Mucosa of rectum (tissue), 2 donors: ENCODE data around the gene STIM2.
"Not testable (repeated sequence)": the region's sequence is repeated elsewhere in the genome, so short reads cannot be mapped to it uniquely, and the experiment has no call there.

Source experiments
- H3K27ac ChIP-seq, 2 donors: one replicate each; pipeline ENCODE4 v1.7.0; 2013; ENCODE audit warnings: inconsistent platforms in 2 of 2, low read depth in 2 of 2, low read length in 2 of 2
- H3K27me3 ChIP-seq, 2 donors: one replicate each; pipeline ENCODE4 v1.7.0; 2013; ENCODE audit warnings: low read length in 2 of 2; ENCODE audit not compliant: control insufficient read depth in 2 of 2, insufficient read depth in 2 of 2
- H3K36me3 ChIP-seq, 2 donors: one replicate each; pipeline ENCODE4 v1.7.0; 2013; ENCODE audit warnings: low read length in 2 of 2; ENCODE audit not compliant: control insufficient read depth in 2 of 2, insufficient read depth in 2 of 2
- H3K4me1 ChIP-seq, 2 donors: one replicate each; pipeline ENCODE4 v1.7.0; 2013; ENCODE audit warnings: low read length in 2 of 2, mild to moderate bottlenecking in 1 of 2; ENCODE audit not compliant: control insufficient read depth in 2 of 2, insufficient read depth in 2 of 2
- H3K4me3 ChIP-seq, 2 donors: one replicate each; pipeline ENCODE4 v1.7.0; 2013; ENCODE audit warnings: low read length in 2 of 2
- H3K9ac ChIP-seq, 2 donors: one replicate each; pipeline ENCODE4 v1.7.0; 2013; ENCODE audit warnings: low read length in 2 of 2, low read depth in 1 of 2, mild to moderate bottlenecking in 1 of 2
- H3K9me3 ChIP-seq, 2 donors: one replicate each; pipeline ENCODE4 v1.7.0; 2013; ENCODE audit warnings: low read length in 2 of 2; ENCODE audit not compliant: control insufficient read depth in 2 of 2
- donor health status: healthy.
- donor health status: Normal muscosa, but diverticular disease.

Gene STIM2

GRCh38 chr4:26860157-26860921, at the start of gene STIM2:
Gene STIM2 (plus strand): TSS chr4:26860841.
- H3K4me1 ChIP-seq = peaks cover 28 to 29% of the 10 kb centered on the region in 2 donors
- peak within 1 kb of the TSS; percentile 74 to 83 for H3K9ac ChIP-seq
- no peaks in the 10 kb centered on the region for H3K27me3 ChIP-seq

DNA sequence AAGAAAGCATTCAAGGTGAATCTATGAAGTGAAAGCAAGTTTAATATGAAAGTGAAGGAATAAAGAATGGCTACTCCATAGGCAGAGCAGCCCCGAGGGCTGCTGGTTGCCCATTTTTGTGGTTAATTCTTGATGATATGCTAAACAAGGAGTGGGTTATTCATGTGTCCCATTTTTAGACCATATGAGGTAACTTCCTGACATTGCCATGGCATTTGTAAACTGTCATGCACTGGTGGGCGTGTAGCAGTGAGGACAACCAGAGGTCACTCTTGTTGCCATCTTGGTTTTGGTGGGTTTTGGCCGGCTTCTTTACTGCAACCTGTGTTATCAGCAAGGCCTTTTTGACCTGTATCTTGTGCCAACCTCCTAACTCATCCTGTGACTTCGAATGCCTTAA, 49.1 kb upstream of the STIM2 start:
- not testable (repeated sequence) for H3K27ac ChIP-seq, H3K4me3 ChIP-seq, H3K4me1 ChIP-seq, H3K9ac ChIP-seq, H3K27me3 ChIP-seq, H3K36me3 ChIP-seq, H3K9me3 ChIP-seq

More at GRCh38 chr4:26860157-26860921, at the start of gene STIM2:
- Histone ChIP-seq H3K36me3 (no peaks in the 10 kb centered on the region), H3K9me3 (no peaks in the 10 kb centered on the region), H3K4me3 (peak within 1 kb of the TSS; percentile 86 to 95), H3K27ac (peak within 1 kb of the TSS; percentile 91 to 92)

DNA sequence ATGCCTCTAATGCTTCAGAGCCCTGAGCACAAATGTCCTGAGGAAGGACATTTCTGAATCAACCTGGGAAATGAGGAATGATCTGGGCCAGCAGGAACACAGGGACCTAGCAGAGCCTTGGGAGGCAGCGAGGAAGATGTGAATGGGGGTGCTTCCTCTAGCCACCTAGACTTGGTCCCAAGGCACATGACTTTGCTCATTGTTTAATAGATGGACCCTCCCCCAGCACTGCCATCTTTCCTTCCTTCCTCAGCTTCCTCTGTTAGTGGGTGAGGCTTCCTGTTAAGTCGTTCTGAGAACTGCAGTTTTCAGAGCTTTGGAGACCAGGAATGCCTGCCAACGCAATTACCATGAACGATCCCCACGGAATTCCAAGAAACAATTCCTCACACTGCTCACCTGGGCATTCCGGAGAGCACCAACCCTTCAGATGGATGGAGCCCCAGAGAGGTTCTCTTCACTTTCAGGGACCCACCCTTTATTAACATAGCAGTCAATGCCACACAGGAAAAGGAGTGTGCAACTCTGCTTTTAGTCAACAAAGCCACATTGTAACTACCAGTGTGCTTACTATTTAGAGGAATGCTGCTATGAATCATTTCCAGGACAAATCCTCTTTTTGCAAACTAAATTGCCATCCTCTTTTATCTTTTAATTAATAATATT, 48.5 kb upstream of the STIM2 start:
- H3K4me3 ChIP-seq = no peak overlapping the region
- no peaks in the 10 kb centered on the region for H3K36me3 ChIP-seq
- no peaks in the 10 kb centered on the region for H3K4me1 ChIP-seq
- no peak overlapping the region for H3K27ac ChIP-seq
- no peak overlapping the region for H3K9ac ChIP-seq
- H3K9me3 ChIP-seq = no peaks in the 10 kb centered on the region
- peaks cover 0 to 2% of the 10 kb centered on the region in 2 donors for H3K27me3 ChIP-seq

DNA sequence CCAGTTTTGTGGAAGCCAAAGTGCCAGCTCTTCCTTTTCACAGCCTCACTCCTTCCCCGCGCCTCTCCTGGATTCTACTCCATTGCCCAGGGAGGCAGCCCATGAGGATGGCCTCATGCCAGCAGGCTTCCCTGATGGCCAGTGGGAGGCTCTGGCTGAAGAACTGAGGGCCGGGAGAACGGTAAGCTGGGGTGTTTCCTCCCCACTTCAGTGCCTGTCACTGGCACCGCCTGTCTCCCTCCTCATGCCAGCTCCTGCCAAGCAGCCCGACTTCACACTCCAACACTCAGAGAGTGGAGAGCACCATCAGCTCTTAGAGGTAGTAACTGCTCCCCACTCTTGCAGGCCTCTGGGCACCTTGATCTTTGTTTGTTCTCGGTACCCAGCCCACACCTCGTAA, 46.9 kb upstream of the STIM2 start:
- Histone ChIP-seq H3K4me3 (no peak overlapping the region), H3K27me3 (peaks cover 0 to 2% of the 10 kb centered on the region in 2 donors), H3K9me3 (no peaks in the 10 kb centered on the region), H3K4me1 (no peaks in the 10 kb centered on the region), H3K36me3 (no peaks in the 10 kb centered on the region), H3K9ac (no peak overlapping the region), H3K27ac (no peak overlapping the region)

- Histone ChIP-seq H3K9ac (no peak overlapping the region), H3K9me3 (no peaks in the 10 kb centered on the region), H3K4me1 (no peaks in the 10 kb centered on the region), H3K4me3 (no peak overlapping the region), H3K27ac (no peak overlapping the region), H3K27me3 (no peaks in the 10 kb centered on the region), H3K36me3 (no peaks in the 10 kb centered on the region)
These were observed 45.4 kb upstream of the STIM2 start for GRCh38 chr4:26815199-26815598.

DNA sequence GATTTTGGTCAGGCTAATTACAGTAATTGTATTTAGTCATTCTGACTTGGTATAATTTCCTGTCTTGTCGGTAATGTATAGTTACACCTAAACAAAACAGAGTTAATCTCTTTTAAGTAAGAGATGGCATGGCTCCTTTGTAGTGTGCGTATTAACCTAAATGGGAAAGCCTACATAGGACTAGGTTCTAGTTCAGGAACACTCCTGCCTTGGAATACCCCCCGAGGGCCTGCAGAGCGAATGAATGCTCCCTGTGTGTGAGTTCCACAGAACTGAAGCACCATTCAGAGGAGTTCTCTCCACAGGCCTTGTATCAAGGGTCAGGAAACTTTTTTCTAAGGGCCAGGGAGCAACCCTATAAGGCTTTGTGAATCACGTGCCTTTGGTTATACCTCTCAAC, 44.9 kb upstream of the STIM2 start:
- H3K4me1 ChIP-seq = no peaks in the 10 kb centered on the region
- H3K27ac ChIP-seq = no peak overlapping the region
- H3K36me3 ChIP-seq = no peaks in the 10 kb centered on the region
- H3K4me3 ChIP-seq = no peak overlapping the region
- no peaks in the 10 kb centered on the region for H3K27me3 ChIP-seq
- H3K9me3 ChIP-seq = no peaks in the 10 kb centered on the region
- no peak overlapping the region for H3K9ac ChIP-seq

DNA sequence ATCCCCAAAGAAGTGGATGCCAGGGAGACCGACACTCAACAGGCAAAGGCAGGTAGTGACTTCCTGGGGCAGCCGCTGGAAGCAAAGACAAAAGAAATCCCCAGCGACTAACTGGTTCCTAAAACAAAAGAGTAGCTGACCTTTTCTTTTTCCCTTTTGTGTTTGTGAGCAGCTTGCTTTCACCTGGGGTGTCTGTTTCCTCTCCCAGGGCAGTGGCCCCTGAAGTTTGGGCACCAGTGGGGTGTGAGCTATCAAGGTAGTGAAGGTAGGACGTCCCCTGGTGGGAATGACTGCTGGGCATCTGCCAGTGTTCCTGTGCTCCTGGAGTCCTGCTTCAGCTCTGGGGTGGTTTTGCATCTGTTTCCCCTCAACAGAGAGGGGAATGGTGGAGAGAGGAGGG, 41.6 kb upstream of the STIM2 start:
- Histone ChIP-seq H3K36me3 (no peaks in the 10 kb centered on the region), H3K27ac (no peak overlapping the region), H3K4me3 (no peak overlapping the region), H3K9ac (no peak overlapping the region), H3K9me3 (peaks cover 0 to 4% of the 10 kb centered on the region in 2 donors), H3K27me3 (no peaks in the 10 kb centered on the region), H3K4me1 (peaks cover 0 to 10% of the 10 kb centered on the region in 2 donors)

GRCh38 chr4:26819478-26820095, 41.1 kb upstream of the STIM2 start:
- peaks cover 0 to 10% of the 10 kb centered on the region in 2 donors for H3K4me1 ChIP-seq
- H3K27ac ChIP-seq = no peak overlapping the region
- no peaks in the 10 kb centered on the region for H3K27me3 ChIP-seq
- H3K4me3 ChIP-seq = no peak overlapping the region
- H3K9ac ChIP-seq = no peak overlapping the region
- H3K36me3 ChIP-seq = no peaks in the 10 kb centered on the region
- peaks cover 0 to 4% of the 10 kb centered on the region in 2 donors for H3K9me3 ChIP-seq

GRCh38 chr4:26820346-26820745, 40.3 kb upstream of the STIM2 start:
- H3K4me3 ChIP-seq = no peak overlapping the region
- H3K36me3 ChIP-seq = no peaks in the 10 kb centered on the region
- no peaks in the 10 kb centered on the region for H3K27me3 ChIP-seq
- no peak overlapping the region for H3K9ac ChIP-seq
- no peak overlapping the region for H3K27ac ChIP-seq
- peaks cover 0 to 10% of the 10 kb centered on the region in 2 donors for H3K4me1 ChIP-seq
- H3K9me3 ChIP-seq = peaks cover 0 to 4% of the 10 kb centered on the region in 2 donors

GRCh38 chr4:26821031-26821430, 39.6 kb upstream of the STIM2 start:
- H3K9me3 ChIP-seq = peaks cover 0 to 4% of the 10 kb centered on the region in 2 donors
- no peak overlapping the region for H3K9ac ChIP-seq
- H3K36me3 ChIP-seq = no peaks in the 10 kb centered on the region
- H3K4me1 ChIP-seq = peaks cover 0 to 10% of the 10 kb centered on the region in 2 donors
- no peak overlapping the region for H3K4me3 ChIP-seq
- H3K27ac ChIP-seq = peak overlapping the region in 1 of 2 donors; percentile 13
- no peaks in the 10 kb centered on the region for H3K27me3 ChIP-seq
